OCI-LY1 (cell line): Measurements from ENCODE around the gene SRRD.

Experiments
- EZH2 ChIP-seq: fragments of 200-600 bp; sonication (generic), shearing (Covaris generic); IDR thresholded peaks from 2 replicates; pipeline ENCODE4 v1.8.0; 2017; ENCODE audit warnings: borderline replicate concordance, mixed run types, mild to moderate bottlenecking, antibody characterized with exemption, low read length, moderate library complexity, mixed read lengths
- TF ChIP-seq, protein P1 (sequence below): fragments of 200-600 bp; sonication (generic), shearing (Covaris generic); IDR thresholded peaks from 2 replicates; pipeline ENCODE4 v1.5.1; 2017; ENCODE audit warnings: mild to moderate bottlenecking, antibody characterized with exemption, low read length, moderate library complexity, mixed read lengths

DNA sequence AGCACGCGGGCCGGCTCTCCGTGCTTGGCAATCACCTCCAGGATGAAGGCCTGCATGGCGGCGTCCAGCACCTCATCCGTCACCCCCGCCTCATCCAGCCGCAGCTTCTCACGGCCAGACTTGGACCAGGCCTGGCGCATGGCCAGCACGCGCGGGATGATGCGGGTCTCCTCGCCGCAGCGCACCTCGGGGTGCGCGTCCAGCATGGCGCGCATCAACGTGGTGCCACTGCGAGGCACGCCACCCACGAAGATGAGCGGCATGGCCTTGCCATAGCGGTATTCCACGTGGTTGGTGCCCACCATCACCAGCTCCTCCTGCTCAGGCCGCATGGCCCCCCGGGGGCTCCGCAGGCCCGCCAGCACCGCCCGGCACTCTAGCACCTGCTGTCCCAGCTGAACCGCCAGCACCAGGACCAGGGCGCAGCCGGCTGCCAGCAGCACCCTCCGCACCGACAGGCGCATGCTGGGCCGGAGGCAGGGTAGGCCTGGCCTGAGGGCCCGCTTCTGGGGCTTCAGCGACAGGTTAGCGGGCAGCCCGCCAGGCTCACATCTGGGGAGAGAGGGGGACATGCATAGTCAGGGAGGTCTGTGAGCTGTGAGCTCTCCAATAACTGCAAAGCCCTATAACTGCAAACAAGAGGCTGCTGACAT lies 57.6 kb downstream of the SRRD start:
- TF ChIP-seq, protein P1, sequence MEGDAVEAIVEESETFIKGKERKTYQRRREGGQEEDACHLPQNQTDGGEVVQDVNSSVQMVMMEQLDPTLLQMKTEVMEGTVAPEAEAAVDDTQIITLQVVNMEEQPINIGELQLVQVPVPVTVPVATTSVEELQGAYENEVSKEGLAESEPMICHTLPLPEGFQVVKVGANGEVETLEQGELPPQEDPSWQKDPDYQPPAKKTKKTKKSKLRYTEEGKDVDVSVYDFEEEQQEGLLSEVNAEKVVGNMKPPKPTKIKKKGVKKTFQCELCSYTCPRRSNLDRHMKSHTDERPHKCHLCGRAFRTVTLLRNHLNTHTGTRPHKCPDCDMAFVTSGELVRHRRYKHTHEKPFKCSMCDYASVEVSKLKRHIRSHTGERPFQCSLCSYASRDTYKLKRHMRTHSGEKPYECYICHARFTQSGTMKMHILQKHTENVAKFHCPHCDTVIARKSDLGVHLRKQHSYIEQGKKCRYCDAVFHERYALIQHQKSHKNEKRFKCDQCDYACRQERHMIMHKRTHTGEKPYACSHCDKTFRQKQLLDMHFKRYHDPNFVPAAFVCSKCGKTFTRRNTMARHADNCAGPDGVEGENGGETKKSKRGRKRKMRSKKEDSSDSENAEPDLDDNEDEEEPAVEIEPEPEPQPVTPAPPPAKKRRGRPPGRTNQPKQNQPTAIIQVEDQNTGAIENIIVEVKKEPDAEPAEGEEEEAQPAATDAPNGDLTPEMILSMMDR: no peak
- no peak for TF ChIP-seq EZH2
